ENCODE data around the gene FRMD8. TPM values are rescaled to one million over a fixed set of nuclear protein-coding genes. Genes with fewer than 3 reads are reported as not detected.

FRMD8 gene
- total RNA-seq, 4 donors from 2014 or later, result 30.4 to 37.3 (median 34.7) TPM

GRCh38 chr11:65414776-65415498 lies 28.5 kb downstream of the FRMD8 start:
- Histone ChIP-seq H3K9me3 (no peaks in the 10 kb centered on the region), H3K4me1 (peaks cover 47 to 54% (median 51%) of the 10 kb centered on the region in 4 donors), H3K4me3 (no peak overlapping the region), H3K27me3 (no peaks in the 10 kb centered on the region), H3K27ac (replicated peaks in 1 of 4) (peak overlapping the region in 3 of 4 donors; percentile 28 to 99 (median 99)), H3K36me3 (peaks cover 5 to 39% (median 23%) of the 10 kb centered on the region in 4 donors)
- intact Hi-C loops (cut with DNase I), result loop anchor here (5.0 to 10.0 kb wide), 2 partner anchors 33 to 50 kb away; partner anchors contain the start of gene SLC25A45
- no peak for DNase-seq (ENCODE audit: extremely low spot score)
- WGBS, result 77% methylated on average over 9 of the region's 11 CpGs
- TF ChIP-seq POLR2A (IDR thresholded peaks at IDR 0.05; ENCODE audit: low read depth), result no peak
- TF ChIP-seq, protein P1, sequence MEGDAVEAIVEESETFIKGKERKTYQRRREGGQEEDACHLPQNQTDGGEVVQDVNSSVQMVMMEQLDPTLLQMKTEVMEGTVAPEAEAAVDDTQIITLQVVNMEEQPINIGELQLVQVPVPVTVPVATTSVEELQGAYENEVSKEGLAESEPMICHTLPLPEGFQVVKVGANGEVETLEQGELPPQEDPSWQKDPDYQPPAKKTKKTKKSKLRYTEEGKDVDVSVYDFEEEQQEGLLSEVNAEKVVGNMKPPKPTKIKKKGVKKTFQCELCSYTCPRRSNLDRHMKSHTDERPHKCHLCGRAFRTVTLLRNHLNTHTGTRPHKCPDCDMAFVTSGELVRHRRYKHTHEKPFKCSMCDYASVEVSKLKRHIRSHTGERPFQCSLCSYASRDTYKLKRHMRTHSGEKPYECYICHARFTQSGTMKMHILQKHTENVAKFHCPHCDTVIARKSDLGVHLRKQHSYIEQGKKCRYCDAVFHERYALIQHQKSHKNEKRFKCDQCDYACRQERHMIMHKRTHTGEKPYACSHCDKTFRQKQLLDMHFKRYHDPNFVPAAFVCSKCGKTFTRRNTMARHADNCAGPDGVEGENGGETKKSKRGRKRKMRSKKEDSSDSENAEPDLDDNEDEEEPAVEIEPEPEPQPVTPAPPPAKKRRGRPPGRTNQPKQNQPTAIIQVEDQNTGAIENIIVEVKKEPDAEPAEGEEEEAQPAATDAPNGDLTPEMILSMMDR (IDR thresholded peaks at IDR 0.05), result no peak
- no peak for TF ChIP-seq POLR2AphosphoS5 (IDR thresholded peaks at IDR 0.05)

- peaks cover 5 to 34% (median 19%) of the 10 kb centered on the region in 4 donors for H3K36me3 ChIP-seq
- H3K9me3 ChIP-seq, result no peaks in the 10 kb centered on the region
- 33% methylated on average over 3 of the region's 11 CpGs for WGBS
- intact Hi-C loops (cut with DNase I), result loop anchor here (2.0 to 10.0 kb wide), 3 partner anchors 33 to 95 kb away; partner anchors contain the start of gene SLC25A45
- TF ChIP-seq POLR2A (IDR thresholded peaks at IDR 0.05; ENCODE audit: low read depth) (no peak), POLR2AphosphoS5 (IDR thresholded peaks at IDR 0.05) (no peak), EP300 (IDR thresholded peaks at IDR 0.05) (no peak)
- no peaks in the 10 kb centered on the region for H3K27me3 ChIP-seq
- no peak for DNase-seq (ENCODE audit: extremely low spot score)
- peak overlapping the region; percentile 71 to 81 (median 74) for H3K4me3 ChIP-seq
- H3K4me1 ChIP-seq, result peaks cover 55 to 60% (median 59%) of the 10 kb centered on the region in 4 donors
- peak overlapping the region; percentile 97 to 99 (median 99) for H3K27ac ChIP-seq (replicated peaks in 1 of 4)
These were observed 29.3 kb downstream of the FRMD8 start for GRCh38 chr11:65415499-65416340.

DNA sequence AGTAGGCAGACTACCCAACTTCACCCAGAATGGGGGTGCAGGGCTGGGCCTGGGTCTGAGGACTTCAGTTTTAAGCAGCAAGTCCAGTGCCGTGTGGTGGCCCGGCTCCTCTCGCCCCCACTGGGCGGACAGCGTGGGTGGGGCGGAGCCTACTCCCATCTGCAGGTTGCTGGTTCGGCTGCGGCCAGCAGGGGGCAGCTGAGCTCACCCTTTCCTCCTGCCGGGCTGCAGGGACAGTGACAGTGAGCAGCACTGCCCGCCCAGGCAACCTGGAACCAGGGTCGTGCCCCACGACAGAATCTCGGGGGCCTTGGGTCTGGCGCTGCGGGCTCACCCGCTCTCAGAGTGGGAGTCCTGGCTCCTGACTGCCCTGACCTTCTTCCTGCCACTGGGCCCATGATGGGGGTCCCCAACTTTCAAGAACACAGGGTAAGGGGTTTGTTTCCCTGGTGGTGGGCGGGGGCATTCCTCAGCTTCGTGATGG lies 29.9 kb downstream of the FRMD8 start:
- peak overlapping the region; percentile 71 to 81 (median 74) for H3K4me3 ChIP-seq
- intact Hi-C loops (cut with DNase I), result loop anchor here (2.0 to 10.0 kb wide), 3 partner anchors 34 to 94 kb away; partner anchors contain the start of gene SLC25A45

GRCh38 chr11:65416841-65417701 lies 30.6 kb downstream of the FRMD8 start:
- Histone ChIP-seq H3K36me3 (peaks cover 0 to 20% (median 5%) of the 10 kb centered on the region in 4 donors), H3K27ac (replicated peaks in 1 of 4) (peak overlapping the region; percentile 97 to 99 (median 99)), H3K4me3 (peak overlapping the region; percentile 71 to 81 (median 74)), H3K9me3 (no peaks in the 10 kb centered on the region), H3K4me1 (peaks cover 59 to 70% (median 66%) of the 10 kb centered on the region in 4 donors), H3K27me3 (no peaks in the 10 kb centered on the region)
- intact Hi-C loops (cut with DNase I), result loop anchor here (2.0 to 10.0 kb wide), 3 partner anchors 35 to 94 kb away; partner anchors contain the start of gene SLC25A45
- WGBS, result 26% methylated on average over 10 of the region's 14 CpGs
- TF ChIP-seq POLR2A (IDR thresholded peaks at IDR 0.05; ENCODE audit: low read depth) (no peak), EP300 (IDR thresholded peaks at IDR 0.05) (no peak), POLR2AphosphoS5 (IDR thresholded peaks at IDR 0.05) (no peak)
- TF ChIP-seq, protein P1 (IDR thresholded peaks at IDR 0.05), result no peak
- no peak for DNase-seq (ENCODE audit: extremely low spot score)

More for the DNA sequence above, 29.9 kb downstream of the FRMD8 start:
- peak overlapping the region; percentile 97 to 99 (median 99) for H3K27ac ChIP-seq (replicated peaks in 1 of 4)
- WGBS, result 13% methylated on average over 3 of the region's 18 CpGs
- peaks cover 2 to 27% (median 12%) of the 10 kb centered on the region in 4 donors for H3K36me3 ChIP-seq
- TF ChIP-seq, protein P1 (IDR thresholded peaks at IDR 0.05), result peak; percentile 98 to 99 (median 98)
- no peak for TF ChIP-seq EP300 (IDR thresholded peaks at IDR 0.05)
- TF ChIP-seq POLR2A (IDR thresholded peaks at IDR 0.05; ENCODE audit: low read depth), result peak; percentile 45
- TF ChIP-seq POLR2AphosphoS5 (IDR thresholded peaks at IDR 0.05), result peak in 1 of 2 donors; percentile 93
- DNase-seq (ENCODE audit: extremely low spot score), result peak; percentile 97
- H3K27me3 ChIP-seq, result no peaks in the 10 kb centered on the region
- H3K4me1 ChIP-seq, result peaks cover 62 to 66% (median 63%) of the 10 kb centered on the region in 4 donors
- no peaks in the 10 kb centered on the region for H3K9me3 ChIP-seq
